OCI-LY1 (cell line): ENCODE measurements around the gene PSD.

Experiments used
- EZH2 ChIP-seq: fragments of 200-600 bp; sonication (generic), shearing (Covaris generic); IDR thresholded peaks from 2 replicates; pipeline ENCODE4 v1.8.0; 2017; ENCODE audit warnings: borderline replicate concordance, mixed run types, mild to moderate bottlenecking, antibody characterized with exemption, low read length, moderate library complexity, mixed read lengths
- TF ChIP-seq, protein P1 (sequence below): fragments of 200-600 bp; sonication (generic), shearing (Covaris generic); IDR thresholded peaks from 2 replicates; pipeline ENCODE4 v1.5.1; 2017; ENCODE audit warnings: mild to moderate bottlenecking, antibody characterized with exemption, low read length, moderate library complexity, mixed read lengths

DNA sequence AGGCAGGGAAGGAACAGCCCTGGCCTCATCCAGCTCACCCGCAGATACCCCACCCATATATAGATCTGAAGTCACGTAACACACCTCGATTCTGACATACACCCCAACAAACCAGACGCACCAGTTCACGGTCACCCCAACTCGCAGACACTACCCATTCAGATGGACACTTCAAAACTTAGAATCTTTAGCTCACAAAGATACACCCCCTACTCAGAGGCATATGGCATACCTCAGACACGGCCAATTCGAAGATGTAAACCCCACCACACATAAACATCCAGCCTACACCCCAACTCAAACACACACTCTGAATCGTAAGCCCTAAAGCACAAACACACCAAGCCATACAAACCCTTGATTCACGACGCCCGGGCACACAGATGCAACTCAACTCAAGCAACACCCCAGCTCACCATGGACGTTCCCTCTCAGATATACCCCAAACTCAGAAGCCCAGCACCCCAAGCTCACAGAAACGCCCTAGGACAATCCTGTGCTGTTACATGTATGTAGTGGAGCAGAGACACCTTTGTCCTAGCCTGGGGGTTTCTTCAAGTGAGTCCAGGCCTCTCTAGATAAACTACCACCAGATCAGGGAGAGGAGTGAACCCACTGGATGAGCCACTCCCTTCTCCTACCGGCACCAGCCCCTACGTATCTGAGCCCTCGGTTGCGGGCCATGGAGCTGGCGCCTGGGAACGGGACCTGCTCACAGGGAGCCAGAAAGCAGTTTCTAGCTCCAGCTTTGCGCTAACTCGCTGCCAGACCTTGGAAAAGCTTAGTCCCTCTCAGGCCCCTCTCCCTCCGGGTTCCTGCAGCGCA lies 8.8 kb downstream of the PSD start:
- TF ChIP-seq, protein P1, sequence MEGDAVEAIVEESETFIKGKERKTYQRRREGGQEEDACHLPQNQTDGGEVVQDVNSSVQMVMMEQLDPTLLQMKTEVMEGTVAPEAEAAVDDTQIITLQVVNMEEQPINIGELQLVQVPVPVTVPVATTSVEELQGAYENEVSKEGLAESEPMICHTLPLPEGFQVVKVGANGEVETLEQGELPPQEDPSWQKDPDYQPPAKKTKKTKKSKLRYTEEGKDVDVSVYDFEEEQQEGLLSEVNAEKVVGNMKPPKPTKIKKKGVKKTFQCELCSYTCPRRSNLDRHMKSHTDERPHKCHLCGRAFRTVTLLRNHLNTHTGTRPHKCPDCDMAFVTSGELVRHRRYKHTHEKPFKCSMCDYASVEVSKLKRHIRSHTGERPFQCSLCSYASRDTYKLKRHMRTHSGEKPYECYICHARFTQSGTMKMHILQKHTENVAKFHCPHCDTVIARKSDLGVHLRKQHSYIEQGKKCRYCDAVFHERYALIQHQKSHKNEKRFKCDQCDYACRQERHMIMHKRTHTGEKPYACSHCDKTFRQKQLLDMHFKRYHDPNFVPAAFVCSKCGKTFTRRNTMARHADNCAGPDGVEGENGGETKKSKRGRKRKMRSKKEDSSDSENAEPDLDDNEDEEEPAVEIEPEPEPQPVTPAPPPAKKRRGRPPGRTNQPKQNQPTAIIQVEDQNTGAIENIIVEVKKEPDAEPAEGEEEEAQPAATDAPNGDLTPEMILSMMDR, result no peak
- TF ChIP-seq EZH2, result no peak
